Measurements from ENCODE around the gene CALD1.

CALD1 gene

DNA sequence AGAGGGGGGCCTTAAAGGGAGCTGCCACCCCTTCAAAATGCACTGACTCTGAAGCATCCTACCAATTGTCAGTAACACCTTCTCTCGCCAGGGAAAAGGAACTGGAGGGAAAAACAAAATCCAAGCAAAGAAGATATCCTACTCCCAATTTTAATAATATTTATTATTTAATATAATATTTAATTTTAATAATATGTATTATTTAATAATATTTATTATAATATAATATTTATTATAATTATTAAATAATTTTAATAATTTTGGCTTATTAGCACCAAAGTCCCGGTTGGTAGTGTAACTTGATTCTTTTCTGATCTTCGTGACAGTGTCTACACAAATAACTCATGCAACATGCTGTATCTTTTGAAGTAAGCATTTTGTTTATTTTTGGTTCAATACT is 148.3 kb downstream of the CALD1 start:
- Histone ChIP-seq H2BK5ac (ENCODE audit: low read length) (no peak overlapping the region), H3K36me3 (replicated peaks in 1 of 2; ENCODE audit: control insufficient read depth in 2 of 2, insufficient read depth in 2 of 2, low read length in 2 of 2) (peaks cover 14 to 38% of the 10 kb centered on the region in 2 donors), H3K79me1 (ENCODE audit: low read depth, low read length) (peaks cover 1% of the 10 kb centered on the region), H2BK15ac (ENCODE audit: low read length) (no peak overlapping the region), H3K4me2 (ENCODE audit: insufficient read depth, low read length, poor library complexity, severe bottlenecking) (no peak overlapping the region), H3K27me3 (ENCODE audit: control insufficient read depth in 3 of 3, insufficient read depth in 3 of 3, low read depth in 1 of 3, low read length in 3 of 3) (no peaks in the 10 kb centered on the region), H3K9me3 (replicated peaks in 1 of 2; ENCODE audit: control insufficient read depth in 2 of 2, insufficient read depth in 1 of 2, low read depth in 1 of 2, low read length in 2 of 2) (peaks cover 6 to 12% of the 10 kb centered on the region in 2 donors), H4K8ac (ENCODE audit: low read depth, low read length) (no peak overlapping the region), H3K14ac (ENCODE audit: low read length) (no peak overlapping the region), H2AK5ac (ENCODE audit: low read depth, low read length) (no peak overlapping the region), H3K23ac (ENCODE audit: low read depth, low read length, poor library complexity) (no peak overlapping the region), H2BK12ac (ENCODE audit: low read length) (no peak overlapping the region), H3K27ac (replicated peaks; ENCODE audit: low read length) (no peak overlapping the region), H3K4ac (ENCODE audit: low read length) (no peak overlapping the region), H2BK120ac (ENCODE audit: low read depth, low read length) (no peak overlapping the region), H3K4me1 (ENCODE audit: control insufficient read depth in 2 of 2, insufficient read depth in 1 of 2, low read depth in 1 of 2, low read length in 2 of 2) (peaks cover 0 to 2% of the 10 kb centered on the region in 2 donors), H4K91ac (ENCODE audit: low read depth, low read length, poor library complexity) (no peak overlapping the region), H2AFZ (ENCODE audit: low read length) (no peak overlapping the region), H3K4me3 (ENCODE audit: low read length in 2 of 2) (no peak overlapping the region), H3K9ac (ENCODE audit: low read depth, low read length, poor library complexity) (no peak overlapping the region), H3K18ac (ENCODE audit: low read length) (no peak overlapping the region)
- WGBS, 2 donors (ENCODE audit: extremely low coverage in 2 of 2, insufficient read length in 2 of 2, insufficient replicate concordance in 1 of 2), result no CpG with 5 or more reads among the region's 3 CpGs
- no peak for DNase-seq (ENCODE audit: low spot score)

DNA sequence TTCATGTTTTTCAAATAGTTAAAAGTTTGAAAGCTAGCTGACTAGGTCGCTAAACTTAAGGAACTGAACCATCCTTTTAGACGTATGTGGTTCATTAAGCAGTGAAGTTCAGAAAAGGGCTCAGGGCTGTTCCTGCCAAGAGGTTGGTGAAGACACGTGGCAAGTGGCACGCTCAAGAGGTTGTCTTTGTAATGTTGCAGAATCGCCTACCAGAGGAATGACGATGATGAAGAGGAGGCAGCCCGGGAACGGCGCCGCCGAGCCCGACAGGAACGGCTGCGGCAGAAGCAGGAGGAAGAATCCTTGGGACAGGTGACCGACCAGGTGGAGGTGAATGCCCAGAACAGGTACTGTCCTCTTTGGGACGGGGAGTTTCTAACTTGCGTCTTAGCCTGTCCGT is 149.1 kb downstream of the CALD1 start:
- H2BK120ac ChIP-seq (ENCODE audit: low read depth, low read length), result no peak overlapping the region
- peaks cover 0 to 3% of the 10 kb centered on the region in 2 donors for H3K4me1 ChIP-seq (ENCODE audit: control insufficient read depth in 2 of 2, insufficient read depth in 1 of 2, low read depth in 1 of 2, low read length in 2 of 2)
- no CpG with 5 or more reads among the region's 18 CpGs for WGBS, 2 donors (ENCODE audit: extremely low coverage in 2 of 2, insufficient read length in 2 of 2, insufficient replicate concordance in 1 of 2)
- H2AFZ ChIP-seq (ENCODE audit: low read length), result no peak overlapping the region
- H3K79me1 ChIP-seq (ENCODE audit: low read depth, low read length), result peaks cover 1% of the 10 kb centered on the region
- H3K4ac ChIP-seq (ENCODE audit: low read length), result no peak overlapping the region
- no peak for DNase-seq (ENCODE audit: low spot score)
- no peaks in the 10 kb centered on the region for H3K27me3 ChIP-seq (ENCODE audit: control insufficient read depth in 3 of 3, insufficient read depth in 3 of 3, low read depth in 1 of 3, low read length in 3 of 3)
- H3K14ac ChIP-seq (ENCODE audit: low read length), result no peak overlapping the region
- H3K18ac ChIP-seq (ENCODE audit: low read length), result no peak overlapping the region
- no peak overlapping the region for H2BK15ac ChIP-seq (ENCODE audit: low read length)
- H2AK5ac ChIP-seq (ENCODE audit: low read depth, low read length), result no peak overlapping the region
- H3K4me3 ChIP-seq (ENCODE audit: low read length in 2 of 2), result no peak overlapping the region
- no peak overlapping the region for H3K4me2 ChIP-seq (ENCODE audit: insufficient read depth, low read length, poor library complexity, severe bottlenecking)
- no peak overlapping the region for H3K9ac ChIP-seq (ENCODE audit: low read depth, low read length, poor library complexity)
- H3K23ac ChIP-seq (ENCODE audit: low read depth, low read length, poor library complexity), result no peak overlapping the region
- H3K27ac ChIP-seq (replicated peaks; ENCODE audit: low read length), result no peak overlapping the region
- H4K8ac ChIP-seq (ENCODE audit: low read depth, low read length), result no peak overlapping the region
- peaks cover 6 to 12% of the 10 kb centered on the region in 2 donors for H3K9me3 ChIP-seq (replicated peaks in 1 of 2; ENCODE audit: control insufficient read depth in 2 of 2, insufficient read depth in 1 of 2, low read depth in 1 of 2, low read length in 2 of 2)
- no peak overlapping the region for H2BK12ac ChIP-seq (ENCODE audit: low read length)
- no peak overlapping the region for H4K91ac ChIP-seq (ENCODE audit: low read depth, low read length, poor library complexity)
- peaks cover 16 to 46% of the 10 kb centered on the region in 2 donors for H3K36me3 ChIP-seq (replicated peaks in 1 of 2; ENCODE audit: control insufficient read depth in 2 of 2, insufficient read depth in 2 of 2, low read length in 2 of 2)
- H2BK5ac ChIP-seq (ENCODE audit: low read length), result no peak overlapping the region

DNA sequence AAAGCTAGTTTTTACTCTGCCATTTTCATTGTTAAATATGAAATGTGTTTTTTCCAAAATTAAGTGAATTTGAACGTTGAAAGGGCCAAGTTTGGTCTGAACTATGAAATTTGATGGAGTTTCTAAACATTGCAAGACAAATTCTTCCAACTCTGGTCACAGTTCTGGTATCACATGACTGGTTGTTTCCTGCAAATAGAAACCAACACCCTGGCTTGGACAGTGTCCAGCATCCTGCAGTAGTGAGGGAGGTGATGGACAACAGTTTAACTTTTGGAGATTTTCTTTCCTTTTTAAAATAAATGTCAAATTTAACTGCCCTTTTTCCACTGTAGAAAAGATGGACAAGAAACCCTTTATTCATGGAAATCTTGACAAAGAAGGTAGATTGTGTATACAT is 152.1 kb downstream of the CALD1 start:
- H3K27ac ChIP-seq (replicated peaks; ENCODE audit: low read length), result no peak overlapping the region
- DNase-seq (ENCODE audit: low spot score), result no peak
- H2BK12ac ChIP-seq (ENCODE audit: low read length), result no peak overlapping the region
- H3K9ac ChIP-seq (ENCODE audit: low read depth, low read length, poor library complexity), result no peak overlapping the region
- no peak overlapping the region for H4K91ac ChIP-seq (ENCODE audit: low read depth, low read length, poor library complexity)
- no peak overlapping the region for H3K18ac ChIP-seq (ENCODE audit: low read length)
- no peak overlapping the region for H3K4me3 ChIP-seq (ENCODE audit: low read length in 2 of 2)
- H2BK120ac ChIP-seq (ENCODE audit: low read depth, low read length), result no peak overlapping the region
- no peak overlapping the region for H4K8ac ChIP-seq (ENCODE audit: low read depth, low read length)
- H3K14ac ChIP-seq (ENCODE audit: low read length), result no peak overlapping the region
- no peaks in the 10 kb centered on the region for H3K79me1 ChIP-seq (ENCODE audit: low read depth, low read length)
- no peak overlapping the region for H2AK5ac ChIP-seq (ENCODE audit: low read depth, low read length)
- no peak overlapping the region for H2BK5ac ChIP-seq (ENCODE audit: low read length)
- H3K23ac ChIP-seq (ENCODE audit: low read depth, low read length, poor library complexity), result no peak overlapping the region
- no CpG with 5 or more reads among the region's 1 CpG for WGBS, 2 donors (ENCODE audit: extremely low coverage in 2 of 2, insufficient read length in 2 of 2, insufficient replicate concordance in 1 of 2)
- peaks cover 0 to 6% of the 10 kb centered on the region in 2 donors for H3K4me1 ChIP-seq (ENCODE audit: control insufficient read depth in 2 of 2, insufficient read depth in 1 of 2, low read depth in 1 of 2, low read length in 2 of 2)
- peaks cover 4% of the 10 kb centered on the region in 2 donors for H3K9me3 ChIP-seq (replicated peaks in 1 of 2; ENCODE audit: control insufficient read depth in 2 of 2, insufficient read depth in 1 of 2, low read depth in 1 of 2, low read length in 2 of 2)
- H3K4me2 ChIP-seq (ENCODE audit: insufficient read depth, low read length, poor library complexity, severe bottlenecking), result no peak overlapping the region
- no peak overlapping the region for H3K4ac ChIP-seq (ENCODE audit: low read length)
- no peaks in the 10 kb centered on the region for H3K27me3 ChIP-seq (ENCODE audit: control insufficient read depth in 3 of 3, insufficient read depth in 3 of 3, low read depth in 1 of 3, low read length in 3 of 3)
- peaks cover 14 to 73% of the 10 kb centered on the region in 2 donors for H3K36me3 ChIP-seq (replicated peaks in 1 of 2; ENCODE audit: control insufficient read depth in 2 of 2, insufficient read depth in 2 of 2, low read length in 2 of 2)
- H2BK15ac ChIP-seq (ENCODE audit: low read length), result no peak overlapping the region
- no peak overlapping the region for H2AFZ ChIP-seq (ENCODE audit: low read length)

DNA sequence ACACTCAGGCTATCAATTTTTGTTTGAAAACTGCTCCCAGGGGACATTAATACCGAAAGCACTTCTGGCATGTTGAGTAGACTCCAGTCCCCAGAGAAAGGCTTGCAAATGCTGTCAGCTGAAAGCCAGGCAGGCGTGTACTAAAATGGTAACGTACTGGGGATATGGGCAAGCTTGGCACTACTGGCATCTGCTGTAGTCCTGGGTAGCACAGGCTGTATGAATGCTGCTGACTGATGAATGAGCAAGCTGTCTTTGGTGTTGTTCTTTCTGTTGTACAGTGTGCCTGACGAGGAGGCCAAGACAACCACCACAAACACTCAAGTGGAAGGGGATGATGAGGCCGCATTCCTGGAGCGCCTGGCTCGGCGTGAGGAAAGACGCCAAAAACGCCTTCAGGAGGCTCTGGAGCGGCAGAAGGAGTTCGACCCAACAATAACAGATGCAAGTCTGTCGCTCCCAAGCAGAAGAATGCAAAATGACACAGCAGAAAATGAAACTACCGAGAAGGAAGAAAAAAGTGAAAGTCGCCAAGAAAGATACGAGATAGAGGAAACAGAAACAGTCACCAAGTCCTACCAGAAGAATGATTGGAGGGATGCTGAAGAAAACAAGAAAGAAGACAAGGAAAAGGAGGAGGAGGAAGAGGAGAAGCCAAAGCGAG is 153.4 kb downstream of the CALD1 start:
- no peaks in the 10 kb centered on the region for H3K27me3 ChIP-seq (ENCODE audit: control insufficient read depth in 3 of 3, insufficient read depth in 3 of 3, low read depth in 1 of 3, low read length in 3 of 3)
- no peak overlapping the region for H3K4me2 ChIP-seq (ENCODE audit: insufficient read depth, low read length, poor library complexity, severe bottlenecking)
- DNase-seq (ENCODE audit: low spot score), result no peak
- no peak overlapping the region for H3K4me3 ChIP-seq (ENCODE audit: low read length in 2 of 2)
- WGBS, 2 donors (ENCODE audit: extremely low coverage in 2 of 2, insufficient read length in 2 of 2, insufficient replicate concordance in 1 of 2), result no CpG with 5 or more reads among the region's 17 CpGs
- H2AFZ ChIP-seq (ENCODE audit: low read length), result no peak overlapping the region
- H3K9ac ChIP-seq (ENCODE audit: low read depth, low read length, poor library complexity), result no peak overlapping the region
- H2BK5ac ChIP-seq (ENCODE audit: low read length), result no peak overlapping the region
- H3K9me3 ChIP-seq (replicated peaks in 1 of 2; ENCODE audit: control insufficient read depth in 2 of 2, insufficient read depth in 1 of 2, low read depth in 1 of 2, low read length in 2 of 2), result peaks cover 4% of the 10 kb centered on the region in 2 donors
- H2BK15ac ChIP-seq (ENCODE audit: low read length), result no peak overlapping the region
- no peak overlapping the region for H3K4ac ChIP-seq (ENCODE audit: low read length)
- H4K8ac ChIP-seq (ENCODE audit: low read depth, low read length), result no peak overlapping the region
- no peaks in the 10 kb centered on the region for H3K79me1 ChIP-seq (ENCODE audit: low read depth, low read length)
- H2BK12ac ChIP-seq (ENCODE audit: low read length), result no peak overlapping the region
- H4K91ac ChIP-seq (ENCODE audit: low read depth, low read length, poor library complexity), result no peak overlapping the region
- peaks cover 7 to 11% of the 10 kb centered on the region in 2 donors for H3K4me1 ChIP-seq (ENCODE audit: control insufficient read depth in 2 of 2, insufficient read depth in 1 of 2, low read depth in 1 of 2, low read length in 2 of 2)
- H3K27ac ChIP-seq (replicated peaks; ENCODE audit: low read length), result no peak overlapping the region
- H2AK5ac ChIP-seq (ENCODE audit: low read depth, low read length), result no peak overlapping the region
- H3K23ac ChIP-seq (ENCODE audit: low read depth, low read length, poor library complexity), result no peak overlapping the region
- no peak overlapping the region for H2BK120ac ChIP-seq (ENCODE audit: low read depth, low read length)
- H3K18ac ChIP-seq (ENCODE audit: low read length), result peak overlapping the region; percentile 20
- H3K36me3 ChIP-seq (replicated peaks in 1 of 2; ENCODE audit: control insufficient read depth in 2 of 2, insufficient read depth in 2 of 2, low read length in 2 of 2), result peaks cover 14 to 82% of the 10 kb centered on the region in 2 donors
- no peak overlapping the region for H3K14ac ChIP-seq (ENCODE audit: low read length)

All from neuronal stem cell (in vitro differentiated cells).